NCI-H2196 treated with DMSO at 0.1 percent for 48 hours (cell line): ENCODE measurements around the gene C10orf62.
"Not testable (repeated sequence)": the region's sequence is repeated elsewhere in the genome, so short reads cannot be mapped to it uniquely, and the experiment has no call there.

ENCODE experiments used
- DNase-seq: peaks from one replicate; lab custom pipeline; 2025; ENCODE audit not compliant: unreplicated experiment; lab: John Stamatoyannopoulos, UW

The C10orf62 gene

GRCh38 chr10:97564776-97565175, 24.7 kb upstream of the C10orf62 start:
- DNase-seq = no peak

- no peak for DNase-seq
These were observed 23.1 kb upstream of the C10orf62 start for GRCh38 chr10:97566336-97566996.

DNA sequence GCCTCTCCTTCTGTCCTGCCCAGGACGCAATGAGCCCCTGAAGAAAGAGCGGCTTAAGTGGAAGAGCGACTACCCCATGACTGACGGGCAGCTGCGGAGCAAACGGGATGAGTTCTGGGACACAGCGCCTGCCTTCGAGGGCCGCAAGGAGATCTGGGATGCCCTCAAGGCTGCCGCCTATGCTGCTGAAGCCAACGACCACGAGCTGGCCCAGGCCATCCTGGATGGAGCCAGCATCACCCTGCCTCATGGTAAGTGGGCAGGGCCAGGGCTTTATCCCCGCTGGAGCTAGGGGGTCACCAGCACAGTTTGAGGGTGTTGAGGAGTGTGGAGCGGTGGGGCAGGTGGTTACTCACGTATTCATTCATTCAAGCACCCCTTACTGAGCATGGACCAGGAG, 21.6 kb upstream of the C10orf62 start:
- DNase-seq = no peak

GRCh38 chr10:97570146-97570788, 19.3 kb upstream of the C10orf62 start:
- DNase-seq = no peak

DNA sequence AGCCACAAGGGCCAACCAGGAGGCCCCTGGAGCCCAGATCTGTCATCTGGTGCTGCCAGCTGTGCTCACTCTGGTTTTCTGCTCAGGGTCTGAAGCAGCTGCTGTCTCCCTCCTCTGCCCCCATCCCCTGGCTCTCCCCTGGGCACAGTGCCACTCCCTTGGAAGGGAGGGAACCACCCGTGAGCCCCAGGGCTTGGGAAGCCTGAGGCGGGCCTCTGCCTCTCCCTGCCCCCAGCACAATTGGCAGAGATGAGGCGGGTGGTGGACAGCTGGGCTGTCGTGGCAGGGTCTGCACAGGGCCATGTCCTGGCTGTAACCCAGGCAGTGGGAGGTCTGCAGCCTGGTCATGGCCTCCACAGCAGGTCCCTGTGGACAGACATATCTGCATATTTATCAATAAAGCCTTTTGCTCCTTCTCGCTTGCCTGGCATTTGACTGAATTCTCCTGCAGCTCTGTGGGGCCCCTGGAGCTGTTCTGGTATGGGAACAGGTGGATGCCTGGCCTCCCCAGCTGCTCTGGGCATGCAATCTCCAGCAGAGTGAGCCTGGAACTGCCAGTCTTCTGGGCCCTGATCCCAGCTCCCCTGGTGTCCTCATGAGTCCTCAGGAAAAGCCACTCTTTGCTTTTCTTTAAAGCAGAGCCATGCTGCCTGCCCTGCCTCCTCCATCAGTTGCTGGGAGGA, 18.6 kb upstream of the C10orf62 start:
- no peak for DNase-seq

GRCh38 chr10:97571622-97572021, 17.9 kb upstream of the C10orf62 start:
- DNase-seq = no peak

DNA sequence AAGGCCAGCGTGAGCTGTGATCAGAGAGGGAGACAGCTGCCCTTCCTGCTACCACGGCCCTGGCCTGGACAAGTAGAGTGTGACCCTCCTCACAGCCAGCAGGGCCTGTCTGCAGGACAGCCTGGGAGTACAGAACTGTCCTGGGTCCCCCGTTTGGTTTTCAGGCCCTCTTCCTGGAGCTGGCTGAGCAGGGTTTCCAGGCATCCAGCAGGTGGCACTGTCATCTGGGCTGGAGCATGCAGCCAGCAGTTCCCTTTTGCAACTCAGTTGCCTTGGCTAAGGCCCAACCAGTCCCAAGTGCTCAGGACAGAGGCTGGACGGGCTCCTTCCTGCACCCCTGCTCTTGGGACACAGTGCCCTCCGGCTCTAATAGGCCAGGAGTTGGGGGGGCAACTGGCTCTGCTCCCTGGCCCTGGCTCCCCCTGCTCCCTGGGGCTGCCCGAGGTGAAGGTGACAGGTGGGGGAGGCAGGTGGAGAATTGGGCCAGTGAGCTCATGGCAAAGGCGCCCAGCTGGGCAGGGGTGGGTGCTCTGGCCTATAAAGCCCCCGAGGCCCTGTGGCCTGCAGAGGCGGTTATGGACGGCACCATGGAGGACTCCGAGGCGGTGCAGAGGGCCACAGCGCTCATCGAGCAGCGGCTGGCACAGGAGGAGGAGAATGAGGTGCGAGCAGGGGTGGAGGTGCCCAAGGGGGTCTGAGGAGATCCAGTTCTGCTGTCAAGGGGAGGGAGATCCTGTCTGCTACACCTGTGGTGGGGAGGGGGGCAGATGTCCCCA, 17.1 kb upstream of the C10orf62 start, which contains the start of gene ANKRD2:
ANKRD2 (plus strand) TSS at position 566 of the 776 bp plus-strand sequence; CDS start at position 576, 10 bp downstream.
- DNase-seq = peak; percentile 5

- DNase-seq = no peak
These were observed 16.5 kb upstream of the C10orf62 start for GRCh38 chr10:97573021-97573420.

GRCh38 chr10:97573672-97574071, 15.8 kb upstream of the C10orf62 start:
- no peak for DNase-seq

DNA sequence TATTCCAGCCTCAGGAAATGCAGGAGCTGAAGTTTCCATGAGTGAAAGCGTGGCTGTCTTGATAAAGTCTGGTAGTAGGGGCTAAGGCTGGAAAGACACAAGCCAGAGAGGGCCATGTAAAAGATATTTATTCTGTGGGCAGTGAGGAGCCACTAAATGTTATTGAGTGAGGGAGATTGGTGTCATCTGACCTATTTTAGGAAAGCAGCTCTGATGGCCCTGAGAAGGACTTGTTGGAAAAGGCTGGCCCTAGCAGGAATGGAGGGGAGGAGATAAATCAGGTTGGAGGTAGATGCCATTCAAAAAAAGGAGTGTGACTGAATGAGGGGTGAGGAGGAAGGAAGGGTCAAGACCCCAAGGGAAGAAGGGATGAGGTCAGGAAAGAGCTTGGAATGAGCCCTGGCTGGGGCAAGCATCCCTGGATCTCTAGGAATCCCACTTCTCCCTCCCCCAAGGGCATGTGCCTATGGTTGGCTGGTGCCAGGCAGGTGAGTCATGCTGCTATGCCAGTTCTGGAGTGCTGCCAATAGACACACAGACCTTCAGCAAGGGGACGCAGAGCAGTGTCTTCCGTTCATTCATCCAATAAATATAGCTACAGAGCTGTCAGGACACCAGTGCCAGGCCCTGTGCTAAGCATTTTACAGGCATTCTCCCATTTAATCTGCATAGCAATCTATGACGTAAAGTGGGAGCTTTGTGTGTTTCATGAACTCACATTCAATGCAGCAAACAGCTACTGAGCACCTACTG, 15.0 kb upstream of the C10orf62 start:
- peak; percentile 68 for DNase-seq

- no peak for DNase-seq
These were observed 14.3 kb upstream of the C10orf62 start for GRCh38 chr10:97575127-97575668.

DNA sequence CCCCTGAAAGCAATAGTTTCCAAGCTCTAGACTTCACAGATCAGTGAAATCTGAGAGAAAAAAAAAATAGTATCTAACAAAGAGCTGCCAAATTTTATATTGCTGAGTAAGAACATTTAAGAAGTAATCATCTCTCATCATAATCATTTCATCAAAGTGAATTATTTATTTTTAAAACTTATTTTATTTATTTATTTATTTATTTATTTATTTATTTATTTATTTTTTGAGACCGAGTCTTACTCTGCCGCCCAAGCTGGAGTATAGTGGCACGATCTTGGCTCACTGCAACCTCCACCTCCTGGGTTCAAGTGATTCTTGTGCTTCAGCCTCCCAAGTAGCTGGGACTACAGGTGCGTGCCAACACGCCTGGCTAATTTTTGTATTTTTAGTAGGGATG, 13.0 kb upstream of the C10orf62 start:
- DNase-seq = not testable (repeated sequence)

DNA sequence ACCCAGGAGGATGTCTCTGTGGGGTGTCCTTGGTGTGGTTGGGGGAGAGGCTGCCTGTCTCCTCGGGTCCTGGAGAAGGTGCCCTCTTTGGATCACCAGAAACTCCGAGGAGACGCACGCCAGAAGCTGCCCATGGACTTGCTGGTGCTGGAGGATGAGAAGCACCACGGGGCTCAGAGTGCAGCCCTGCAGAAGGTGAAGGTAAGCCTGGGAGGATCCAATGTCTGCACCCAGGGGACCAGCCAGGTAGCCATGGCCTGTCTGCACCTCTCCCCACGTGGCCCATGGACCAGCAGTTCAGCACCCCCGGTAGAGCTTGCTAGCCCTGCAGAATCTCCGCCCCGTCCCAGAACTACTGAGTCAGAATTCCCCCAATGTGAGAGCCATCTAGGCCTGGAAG, 11.8 kb upstream of the C10orf62 start:
- DNase-seq = no peak

DNA sequence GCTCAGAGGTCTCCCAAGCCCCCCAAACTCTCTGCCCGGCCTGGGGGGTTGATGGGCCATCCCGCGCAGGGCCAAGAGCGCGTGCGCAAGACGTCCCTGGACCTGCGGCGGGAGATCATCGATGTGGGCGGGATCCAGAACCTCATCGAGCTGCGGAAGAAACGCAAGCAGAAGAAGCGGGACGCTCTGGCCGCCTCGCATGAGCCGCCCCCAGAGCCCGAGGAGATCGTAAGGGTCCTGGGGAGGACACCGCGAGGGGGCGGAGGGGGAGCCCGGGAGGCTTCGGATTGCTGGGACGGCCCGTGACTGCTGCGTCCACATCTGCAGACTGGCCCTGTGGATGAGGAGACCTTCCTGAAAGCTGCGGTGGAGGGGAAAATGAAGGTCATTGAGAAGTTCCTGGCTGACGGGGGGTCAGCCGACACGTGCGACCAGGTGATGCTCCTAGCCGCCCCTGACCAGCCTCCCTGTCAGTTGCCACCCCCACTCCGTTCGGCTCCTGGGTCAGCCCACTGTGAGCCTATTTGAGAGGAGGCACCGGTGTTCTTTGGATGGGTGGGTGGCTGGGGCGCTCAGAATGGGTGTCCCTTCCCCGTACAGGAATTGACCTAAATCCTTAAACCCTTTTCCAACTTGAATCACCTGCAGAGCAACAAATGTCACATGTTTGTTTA, 11.2 kb upstream of the C10orf62 start:
- DNase-seq = no peak

DNA sequence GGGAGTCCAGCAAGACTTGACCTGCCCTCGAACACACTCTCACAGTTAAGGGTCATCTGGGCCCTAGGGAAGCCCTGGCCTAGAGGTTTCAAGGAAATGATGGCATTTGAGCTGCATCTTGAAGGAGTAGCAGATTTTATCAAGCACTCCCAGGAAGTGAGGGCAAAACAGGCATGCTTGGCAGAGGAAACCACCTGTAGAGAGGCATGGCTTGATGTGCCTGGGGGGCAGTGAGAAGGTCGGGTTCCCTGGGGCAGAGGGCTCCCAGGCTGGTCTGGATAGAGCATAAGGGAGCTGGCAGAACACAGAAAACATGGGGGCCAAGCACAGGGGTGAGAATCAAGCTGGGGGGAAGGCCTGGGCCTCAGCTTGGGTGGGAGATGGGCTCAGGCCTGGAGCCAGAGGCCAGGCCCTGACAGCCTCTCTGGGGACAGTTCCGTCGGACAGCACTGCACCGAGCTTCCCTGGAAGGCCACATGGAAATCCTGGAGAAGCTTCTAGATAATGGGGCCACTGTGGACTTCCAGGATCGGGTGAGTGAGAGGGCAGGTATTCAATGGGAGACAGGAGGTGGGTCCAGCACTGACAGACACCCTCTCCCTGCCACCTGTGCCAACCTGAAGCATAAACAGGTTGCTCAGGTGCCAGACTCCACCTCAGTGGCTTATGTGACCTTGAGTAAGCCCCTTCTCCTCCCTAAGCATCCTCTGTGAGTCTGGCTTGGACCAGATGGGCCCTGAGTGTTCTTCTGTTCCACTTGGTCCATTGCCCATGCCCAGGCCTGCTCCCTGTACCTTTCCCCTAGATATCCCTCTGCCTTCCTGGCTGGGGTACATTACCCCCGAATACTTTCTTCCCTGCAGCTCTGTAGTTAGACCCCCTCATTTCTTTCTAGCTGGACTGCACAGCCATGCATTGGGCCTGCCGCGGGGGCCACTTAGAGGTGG, 8.8 kb upstream of the C10orf62 start:
- DNase-seq = no peak

GRCh38 chr10:97582169-97582568, 7.4 kb upstream of the C10orf62 start:
- DNase-seq = no peak

DNA sequence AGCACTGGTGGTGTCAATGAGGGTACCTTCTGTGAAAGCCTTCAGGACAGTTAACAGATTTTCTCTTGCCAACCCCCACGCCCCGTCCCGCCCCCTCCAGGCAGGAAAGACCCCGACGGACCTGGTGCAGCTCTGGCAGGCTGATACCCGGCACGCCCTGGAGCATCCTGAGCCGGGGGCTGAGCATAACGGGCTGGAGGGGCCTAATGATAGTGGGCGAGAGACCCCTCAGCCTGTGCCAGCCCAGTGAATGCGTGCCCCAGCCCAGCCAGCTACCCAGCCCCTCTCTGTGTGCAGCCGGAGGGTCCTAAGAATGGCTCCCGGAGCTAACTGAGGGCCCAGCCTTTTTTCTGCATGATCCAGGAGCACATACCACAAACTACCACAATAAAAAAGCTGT, 6.0 kb upstream of the C10orf62 start:
- no peak for DNase-seq

DNA sequence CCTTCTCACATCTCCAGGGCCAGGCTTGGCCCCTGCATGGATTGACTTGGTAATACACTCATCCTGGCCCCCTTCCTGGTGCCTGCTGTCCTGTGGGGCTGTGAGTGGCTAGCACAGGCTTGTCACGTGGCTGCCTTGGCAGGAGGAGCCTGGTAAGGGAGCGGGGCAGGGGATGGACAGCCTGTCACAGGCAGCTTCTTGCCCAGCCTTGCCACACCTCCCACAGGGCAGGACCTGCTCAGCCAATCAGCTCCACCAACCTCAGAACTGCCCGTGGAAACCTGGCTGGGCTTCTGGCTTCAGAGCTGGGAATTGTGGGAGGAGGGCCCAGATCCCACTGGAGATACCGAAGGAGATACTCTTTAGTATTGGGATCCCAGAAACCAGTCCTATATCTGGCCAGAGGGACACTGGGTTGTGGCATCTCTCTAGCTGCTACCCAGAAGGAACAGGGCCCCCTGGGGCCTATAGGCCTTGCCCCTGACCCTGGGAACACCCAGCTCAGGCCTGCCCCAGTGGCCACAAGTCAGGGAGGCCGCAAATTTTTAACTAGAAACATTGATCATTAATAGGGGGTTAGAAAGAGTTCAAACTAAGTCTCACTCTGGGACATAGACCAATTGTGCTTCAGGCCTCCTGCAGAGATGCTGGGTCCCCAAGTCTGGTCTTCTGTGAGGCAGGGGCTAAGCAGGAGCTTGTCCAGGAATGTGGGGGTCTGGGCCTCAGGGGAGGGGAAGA, 5.3 kb upstream of the C10orf62 start, which contains the start of gene HOGA1:
HOGA1 (plus strand) TSS at position 330 of the 738 bp plus-strand sequence; CDS start at position 645, 315 bp downstream.
- DNase-seq = no peak
